ENCODE results near the gene OR10G3. TPM values are rescaled to one million over a fixed set of nuclear protein-coding genes. Genes with fewer than 3 reads are reported as not detected.

Gene OR10G3
- polyA plus RNA-seq, 10 donors, result not detected

GRCh38 chr14:21535545-21536417 is 44.1 kb downstream of the OR10G3 start:
- DNase-seq, result no peak

- no peak for DNase-seq
Measured at GRCh38 chr14:21534576-21534975, 45.3 kb downstream of the OR10G3 start.

- no peak for DNase-seq
Measured at GRCh38 chr14:21533294-21533693, 46.6 kb downstream of the OR10G3 start.

- no peak for DNase-seq
Measured at GRCh38 chr14:21529515-21529914, 50.4 kb downstream of the OR10G3 start.

GRCh38 chr14:21528381-21529348 is 51.2 kb downstream of the OR10G3 start:
- DNase-seq, result no peak

GRCh38 chr14:21527318-21527679 is 52.6 kb downstream of the OR10G3 start:
- DNase-seq, result no peak

- no peak for DNase-seq
Measured at GRCh38 chr14:21526672-21527317, 53.1 kb downstream of the OR10G3 start.

- DNase-seq, result peak; percentile 74 to 95 (median 89)
Measured at GRCh38 chr14:21525962-21526671, 53.8 kb downstream of the OR10G3 start, which contains the start of gene SALL2. SALL2 (minus strand) TSS chr14:21526346; CDS start chr14:21526127, 219 bp downstream.

GRCh38 chr14:21525571-21525961 is 54.3 kb downstream of the OR10G3 start:
- peak in 2 of 3 donors; percentile 36 to 54 for DNase-seq

GRCh38 chr14:21524575-21525490 is 55.0 kb downstream of the OR10G3 start:
- no peak for DNase-seq

- no peak for DNase-seq
Measured at GRCh38 chr14:21523203-21523602, 56.7 kb downstream of the OR10G3 start.

- peak in 1 of 3 donors; percentile 30 for DNase-seq
Measured at GRCh38 chr14:21521501-21521900, 58.4 kb downstream of the OR10G3 start.

GRCh38 chr14:21520767-21521166 is 59.1 kb downstream of the OR10G3 start:
- DNase-seq, result no peak

- DNase-seq, result no peak
Measured at GRCh38 chr14:21518725-21519124, 61.2 kb downstream of the OR10G3 start.

Other genes with a start within 250 kb of the OR10G3 start
- gene SUPT16H, start 196.1 kb downstream of the OR10G3 start, polyA plus RNA-seq (ENCODE audit: insufficient read length in 10 of 10), result 10 to 100 TPM; 67.6 to 95.5 (median 73.5) TPM
- 10 to 100 TPM; 34.8 to 47.0 (median 39.2) TPM for gene CHD8, start 124.0 kb downstream of the OR10G3 start, polyA plus RNA-seq (ENCODE audit: insufficient read length in 10 of 10)
- 10 to 100 TPM; 19.0 to 29.2 (median 21.8) TPM for gene RAB2B, start 103.1 kb downstream of the OR10G3 start, polyA plus RNA-seq (ENCODE audit: insufficient read length in 10 of 10)
- gene TOX4, start 102.9 kb downstream of the OR10G3 start, polyA plus RNA-seq (ENCODE audit: insufficient read length in 10 of 10), result 10 to 100 TPM; 34.8 to 46.7 (median 43.6) TPM
- gene METTL3, start 68.7 kb downstream of the OR10G3 start, polyA plus RNA-seq (ENCODE audit: insufficient read length in 10 of 10), result 10 to 100 TPM; 34.4 to 70.4 (median 44.6) TPM
- 10 to 100 TPM; 10.7 to 16.6 (median 14.7) TPM for gene SALL2, start 53.7 kb downstream of the OR10G3 start, polyA plus RNA-seq (ENCODE audit: insufficient read length in 10 of 10)
- gene OR10G2, start 54.9 kb upstream of the OR10G3 start, polyA plus RNA-seq (ENCODE audit: insufficient read length in 10 of 10), result not detected
- not detected for gene OR4E2, start 73.8 kb upstream of the OR10G3 start, polyA plus RNA-seq (ENCODE audit: insufficient read length in 10 of 10)
- under 1 TPM in 2 of 10 donors, not detected in 8; 0.05 to 0.06 TPM for gene OR4E1, start 93.7 kb upstream of the OR10G3 start, polyA plus RNA-seq (ENCODE audit: insufficient read length in 10 of 10)